ENCODE data around the gene PDGFC. TPM values are rescaled to one million over a fixed set of nuclear protein-coding genes. Genes with fewer than 3 reads are reported as not detected.

Gene PDGFC
- total RNA-seq, 2 experiments from 2014 or later = not detected

DNA sequence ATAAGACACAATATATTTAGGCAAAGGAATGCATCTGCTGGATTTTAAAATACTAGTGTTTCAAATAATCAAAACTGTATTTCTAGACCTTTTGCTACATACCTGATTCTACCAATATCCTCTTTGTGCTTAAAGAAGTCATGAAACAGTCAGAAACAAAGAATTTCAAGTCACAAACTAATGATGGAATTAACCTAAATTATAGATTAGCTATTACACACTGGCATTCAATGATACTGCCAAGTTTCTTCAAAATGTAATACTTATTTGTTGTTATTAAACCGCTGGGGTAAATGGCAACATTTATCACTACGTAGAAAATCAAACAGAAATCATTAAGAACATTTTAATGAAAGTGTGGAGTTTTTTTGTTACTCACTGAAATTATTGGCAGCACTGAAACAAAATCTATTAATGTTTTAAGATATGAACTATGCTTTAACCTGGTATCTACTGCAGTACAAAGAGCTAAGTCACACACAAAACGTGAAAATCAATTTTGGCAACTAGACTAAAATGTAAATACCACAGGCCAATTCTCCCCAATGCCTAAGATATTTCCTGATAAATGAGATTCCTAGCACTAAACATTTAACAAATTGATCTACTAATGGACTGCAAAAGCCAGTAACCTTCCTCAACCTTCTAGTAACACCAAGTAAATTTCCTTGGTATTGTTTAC lies 19.4 kb downstream of the PDGFC start:
- Mint-ChIP-seq H3K27me3 (no peaks in the 10 kb centered on the region), H3K4me1 (no peaks in the 10 kb centered on the region), H3K4me3 (no peak overlapping the region), H3K9me3 (ENCODE audit: low read depth) (no peaks in the 10 kb centered on the region), H3K36me3 (no peaks in the 10 kb centered on the region), H3K27ac (no peak overlapping the region)
- ATAC-seq (no peak), DNase-seq (no peak)
- CTCF ChIA-PET = no interaction called here

DNA sequence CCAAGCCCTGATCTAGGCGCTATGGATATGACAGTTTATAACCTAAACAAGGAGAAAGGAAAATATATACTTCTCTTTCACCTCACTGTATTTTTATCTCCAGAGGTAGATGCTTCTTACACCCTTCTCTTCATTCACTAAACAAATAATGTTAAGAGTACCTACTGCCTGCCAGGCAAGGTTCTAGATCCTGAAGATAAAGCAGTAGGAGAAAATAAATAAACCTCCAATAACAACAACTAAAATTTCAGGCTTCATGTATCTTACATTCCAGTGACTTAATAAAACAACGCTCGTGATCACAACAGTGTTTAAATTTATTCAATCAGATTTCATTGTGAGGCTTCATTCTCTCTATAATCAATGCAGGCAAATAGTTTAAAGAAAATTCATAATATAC lies 20.7 kb downstream of the PDGFC start:
- no peaks in the 10 kb centered on the region for H3K9me3 Mint-ChIP-seq (ENCODE audit: low read depth)
- H3K4me3 Mint-ChIP-seq = no peak overlapping the region
- DNase-seq (no peak), ATAC-seq (no peak)
- no peaks in the 10 kb centered on the region for H3K27me3 Mint-ChIP-seq
- CTCF ChIA-PET = no interaction called here
- no peak overlapping the region for H3K27ac Mint-ChIP-seq
- H3K4me1 Mint-ChIP-seq = no peaks in the 10 kb centered on the region
- no peaks in the 10 kb centered on the region for H3K36me3 Mint-ChIP-seq

- ATAC-seq (no peak), DNase-seq (no peak)
- H3K9me3 Mint-ChIP-seq (ENCODE audit: low read depth) = no peaks in the 10 kb centered on the region
- no peaks in the 10 kb centered on the region for H3K27me3 Mint-ChIP-seq
- no peak overlapping the region for H3K27ac Mint-ChIP-seq
- H3K4me3 Mint-ChIP-seq = no peak overlapping the region
- no peaks in the 10 kb centered on the region for H3K36me3 Mint-ChIP-seq
- H3K4me1 Mint-ChIP-seq = no peaks in the 10 kb centered on the region
- CTCF ChIA-PET = no interaction called here
These were observed 21.5 kb downstream of the PDGFC start for GRCh38 chr4:156950090-156950489.

DNA sequence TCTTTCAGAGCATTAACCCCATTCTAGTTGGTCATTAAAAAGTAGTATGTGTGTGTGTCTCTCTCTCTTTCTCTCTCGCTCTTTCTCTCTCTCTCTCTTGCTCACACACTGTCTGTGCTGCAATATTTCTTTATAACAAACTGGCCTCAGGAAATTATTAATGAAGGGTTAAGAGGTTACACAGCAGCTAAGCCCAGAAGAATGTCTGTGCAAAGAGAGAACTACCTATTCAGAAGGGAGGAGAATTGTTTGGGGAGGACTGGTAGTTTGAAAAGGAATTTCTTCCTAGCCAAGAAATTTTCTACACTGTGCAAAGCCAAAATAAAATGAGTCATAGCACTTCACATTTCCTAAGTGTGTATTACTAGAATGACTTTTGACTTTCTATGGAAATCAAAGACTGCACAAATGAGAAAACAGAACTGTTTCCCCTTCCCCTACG lies 22.2 kb downstream of the PDGFC start:
- DNase-seq (no peak), ATAC-seq (no peak)
- CTCF ChIA-PET = no interaction called here
- no peaks in the 10 kb centered on the region for H3K4me1 Mint-ChIP-seq
- H3K9me3 Mint-ChIP-seq (ENCODE audit: low read depth) = no peaks in the 10 kb centered on the region
- no peaks in the 10 kb centered on the region for H3K27me3 Mint-ChIP-seq
- H3K36me3 Mint-ChIP-seq = no peaks in the 10 kb centered on the region
- no peak overlapping the region for H3K4me3 Mint-ChIP-seq
- H3K27ac Mint-ChIP-seq = no peak overlapping the region

DNA sequence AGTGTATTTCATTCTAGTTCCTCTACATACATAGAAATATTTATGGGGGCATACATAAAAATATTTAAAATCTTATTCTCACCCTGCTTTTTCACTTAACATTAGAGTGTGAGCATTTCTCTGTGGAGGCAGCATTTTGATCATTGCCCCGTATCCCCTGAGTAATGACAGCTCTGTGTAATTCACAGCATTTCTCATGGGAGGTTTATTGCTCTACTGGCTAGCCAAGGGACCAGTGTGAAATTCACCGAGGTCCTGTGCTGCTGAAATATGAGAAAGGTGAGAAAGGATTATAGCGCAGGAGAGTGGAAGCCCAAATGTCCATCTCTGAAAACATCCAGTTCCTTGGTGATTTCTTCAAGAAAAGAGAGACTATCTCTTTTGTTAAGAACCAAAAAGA lies 22.9 kb downstream of the PDGFC start:
- no peak for DNase-seq
- Mint-ChIP-seq H3K36me3 (no peaks in the 10 kb centered on the region), H3K27me3 (no peaks in the 10 kb centered on the region), H3K4me3 (no peak overlapping the region), H3K4me1 (no peaks in the 10 kb centered on the region), H3K27ac (no peak overlapping the region), H3K9me3 (ENCODE audit: low read depth) (no peaks in the 10 kb centered on the region)
- CTCF ChIA-PET = no interaction called here
- ATAC-seq = no peak

GRCh38 chr4:156948133-156948532 lies 23.5 kb downstream of the PDGFC start:
- CTCF ChIA-PET = no interaction called here

GRCh38 chr4:156946516-156947424 lies 24.8 kb downstream of the PDGFC start:
- Mint-ChIP-seq H3K4me1 (no peaks in the 10 kb centered on the region), H3K4me3 (no peak overlapping the region), H3K36me3 (no peaks in the 10 kb centered on the region), H3K27ac (no peak overlapping the region), H3K27me3 (no peaks in the 10 kb centered on the region), H3K9me3 (ENCODE audit: low read depth) (no peaks in the 10 kb centered on the region)
- ATAC-seq (no peak), DNase-seq (no peak)
- CTCF ChIA-PET = no interaction called here

More at GRCh38 chr4:156948133-156948532, 23.5 kb downstream of the PDGFC start:
- H3K36me3 Mint-ChIP-seq = no peaks in the 10 kb centered on the region
- H3K27ac Mint-ChIP-seq = no peak overlapping the region
- DNase-seq (no peak), ATAC-seq (no peak)
- no peaks in the 10 kb centered on the region for H3K27me3 Mint-ChIP-seq
- H3K4me3 Mint-ChIP-seq = no peak overlapping the region
- H3K4me1 Mint-ChIP-seq = no peaks in the 10 kb centered on the region
- H3K9me3 Mint-ChIP-seq (ENCODE audit: low read depth) = no peaks in the 10 kb centered on the region

- CTCF ChIA-PET = no interaction called here
- H3K27ac Mint-ChIP-seq = no peak overlapping the region
- no peaks in the 10 kb centered on the region for H3K36me3 Mint-ChIP-seq
- H3K4me1 Mint-ChIP-seq = no peaks in the 10 kb centered on the region
- DNase-seq = no peak
- no peak overlapping the region for H3K4me3 Mint-ChIP-seq
- no peaks in the 10 kb centered on the region for H3K9me3 Mint-ChIP-seq (ENCODE audit: low read depth)
- H3K27me3 Mint-ChIP-seq = no peaks in the 10 kb centered on the region
- no peak for ATAC-seq
These were observed 26.1 kb downstream of the PDGFC start for GRCh38 chr4:156945532-156945931.

GRCh38 chr4:156942991-156943390 lies 28.6 kb downstream of the PDGFC start:
- Mint-ChIP-seq H3K27me3 (no peaks in the 10 kb centered on the region), H3K9me3 (ENCODE audit: low read depth) (no peaks in the 10 kb centered on the region), H3K4me3 (no peak overlapping the region), H3K4me1 (no peaks in the 10 kb centered on the region), H3K27ac (no peak overlapping the region), H3K36me3 (no peaks in the 10 kb centered on the region)
- ATAC-seq (no peak), DNase-seq (no peak)
- CTCF ChIA-PET = no interaction called here

GRCh38 chr4:156941940-156942548 lies 29.6 kb downstream of the PDGFC start:
- ATAC-seq = no peak
- CTCF ChIA-PET = no interaction called here
- Mint-ChIP-seq H3K27ac (no peak overlapping the region), H3K27me3 (no peaks in the 10 kb centered on the region), H3K4me1 (no peaks in the 10 kb centered on the region), H3K36me3 (no peaks in the 10 kb centered on the region), H3K4me3 (no peak overlapping the region), H3K9me3 (ENCODE audit: low read depth) (no peaks in the 10 kb centered on the region)
- no peak for DNase-seq

DNA sequence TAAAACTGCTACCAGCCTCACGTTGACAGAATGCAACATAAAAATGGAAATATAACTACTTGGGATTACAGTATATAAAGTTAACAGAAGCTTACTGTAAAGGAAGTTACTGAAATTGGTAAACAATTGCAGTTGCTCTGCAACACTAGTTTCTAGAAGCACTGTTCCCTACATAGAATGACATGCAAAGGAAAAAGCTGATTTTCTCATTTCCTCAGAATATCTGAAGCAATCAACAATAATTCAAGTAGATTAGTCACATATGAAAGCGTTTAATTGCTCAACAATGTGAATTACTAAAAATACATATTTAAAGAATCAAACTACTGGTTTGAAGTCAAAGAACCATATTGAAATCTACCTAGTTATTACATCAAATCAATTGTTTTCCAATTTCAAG lies 31.8 kb downstream of the PDGFC start:
- no peak for DNase-seq
- CTCF ChIA-PET = no interaction called here
- no peak for ATAC-seq
- Mint-ChIP-seq H3K36me3 (no peaks in the 10 kb centered on the region), H3K9me3 (ENCODE audit: low read depth) (no peaks in the 10 kb centered on the region), H3K27me3 (no peaks in the 10 kb centered on the region), H3K4me1 (no peaks in the 10 kb centered on the region), H3K4me3 (no peak overlapping the region), H3K27ac (no peak overlapping the region)

DNA sequence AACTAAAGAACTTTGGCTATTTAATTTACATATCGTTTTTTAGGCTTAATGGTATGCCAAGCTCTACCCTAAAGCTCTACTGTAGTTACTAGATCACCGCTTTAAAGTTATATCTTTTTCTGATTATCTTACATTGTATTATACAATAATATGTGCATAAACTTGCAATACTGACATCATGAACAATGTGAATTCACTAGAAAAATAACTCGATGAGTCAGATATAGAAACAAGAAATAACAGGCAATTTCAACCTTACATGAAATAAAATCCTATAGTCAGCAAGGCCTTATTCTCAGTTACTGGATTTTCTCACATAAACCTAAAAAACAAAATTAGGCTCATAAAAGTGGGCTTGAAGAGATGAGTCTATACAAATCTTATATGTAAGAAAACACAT lies 32.5 kb downstream of the PDGFC start:
- Mint-ChIP-seq H3K4me1 (no peaks in the 10 kb centered on the region), H3K4me3 (no peak overlapping the region), H3K27me3 (no peaks in the 10 kb centered on the region), H3K27ac (no peak overlapping the region), H3K9me3 (ENCODE audit: low read depth) (no peaks in the 10 kb centered on the region), H3K36me3 (no peaks in the 10 kb centered on the region)
- CTCF ChIA-PET = no interaction called here
- DNase-seq (no peak), ATAC-seq (no peak)

- H3K27ac Mint-ChIP-seq = no peak overlapping the region
- no peak overlapping the region for H3K4me3 Mint-ChIP-seq
- no peaks in the 10 kb centered on the region for H3K27me3 Mint-ChIP-seq
- no peak for ATAC-seq
- CTCF ChIA-PET = no interaction called here
- DNase-seq = no peak
- no peaks in the 10 kb centered on the region for H3K36me3 Mint-ChIP-seq
- H3K9me3 Mint-ChIP-seq (ENCODE audit: low read depth) = no peaks in the 10 kb centered on the region
- H3K4me1 Mint-ChIP-seq = no peaks in the 10 kb centered on the region
These were observed 37.4 kb downstream of the PDGFC start for GRCh38 chr4:156934259-156934635.
